Mammary epithelial cell (primary cell): ENCODE results near the gene MRPL2.

Source experiments
- EZH2 ChIP-seq: IDR thresholded peaks from 2 replicates; pipeline ENCODE4 v1.6.1; 2012; ENCODE audit warnings: low read length, inconsistent platforms, borderline replicate concordance
- TF ChIP-seq, protein P1 (sequence below), 2 donors: IDR thresholded peaks in 1 of 2; conservative IDR thresholded peaks in 1 of 2; 2 replicates each; pipeline ENCODE4 v1.5.1; 2011 to 2012; ENCODE audit warnings: inconsistent platforms in 2 of 2, low read length in 2 of 2, mild to moderate bottlenecking in 2 of 2, control low read depth in 1 of 2, low read depth in 1 of 2; ENCODE audit not compliant: insufficient read depth in 1 of 2; ENCODE audit errors: extremely low read depth in 1 of 2

GRCh38 chr6:43037197-43037596 is 22.0 kb downstream of the MRPL2 start:
- TF ChIP-seq, protein P1, sequence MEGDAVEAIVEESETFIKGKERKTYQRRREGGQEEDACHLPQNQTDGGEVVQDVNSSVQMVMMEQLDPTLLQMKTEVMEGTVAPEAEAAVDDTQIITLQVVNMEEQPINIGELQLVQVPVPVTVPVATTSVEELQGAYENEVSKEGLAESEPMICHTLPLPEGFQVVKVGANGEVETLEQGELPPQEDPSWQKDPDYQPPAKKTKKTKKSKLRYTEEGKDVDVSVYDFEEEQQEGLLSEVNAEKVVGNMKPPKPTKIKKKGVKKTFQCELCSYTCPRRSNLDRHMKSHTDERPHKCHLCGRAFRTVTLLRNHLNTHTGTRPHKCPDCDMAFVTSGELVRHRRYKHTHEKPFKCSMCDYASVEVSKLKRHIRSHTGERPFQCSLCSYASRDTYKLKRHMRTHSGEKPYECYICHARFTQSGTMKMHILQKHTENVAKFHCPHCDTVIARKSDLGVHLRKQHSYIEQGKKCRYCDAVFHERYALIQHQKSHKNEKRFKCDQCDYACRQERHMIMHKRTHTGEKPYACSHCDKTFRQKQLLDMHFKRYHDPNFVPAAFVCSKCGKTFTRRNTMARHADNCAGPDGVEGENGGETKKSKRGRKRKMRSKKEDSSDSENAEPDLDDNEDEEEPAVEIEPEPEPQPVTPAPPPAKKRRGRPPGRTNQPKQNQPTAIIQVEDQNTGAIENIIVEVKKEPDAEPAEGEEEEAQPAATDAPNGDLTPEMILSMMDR (conservative IDR thresholded peaks at IDR 0.05 in 1 of 2, IDR thresholded peaks at IDR 0.05 in 1 of 2; ENCODE audit: extremely low read depth in 1 of 2, insufficient read depth in 1 of 2, low read depth in 1 of 2, low read length in 2 of 2), result no peak
- no peak for TF ChIP-seq EZH2
